ENCODE results near the gene SMARCC1.

GRCh38 chr3:47658444-47658843 lies 123.2 kb downstream of the SMARCC1 start:
- TF ChIP-seq CTCF (IDR thresholded peaks at IDR 0.05; ENCODE audit: low read depth, low read length) (no peak), POLR2A (IDR thresholded peaks at IDR 0.05; ENCODE audit: extremely low read depth, insufficient read length) (no peak)
